ENCODE results near the gene SNX3.
A peak's percentile ranks its signal among the peaks of the same experiment; 100 is the strongest.
"Not testable (repeated sequence)": the region's sequence is repeated elsewhere in the genome, so short reads cannot be mapped to it uniquely, and the experiment has no call there.

SNX3 gene

GRCh38 chr6:108260809-108261569 lies at the start of gene SNX3:
Gene SNX3, minus strand, starts transcription at chr6:108261040. Its CDS starts 119 bp downstream, at chr6:108260921.
- peak; percentile 96 for DNase-seq

GRCh38 chr6:108309844-108310243 lies 49.0 kb upstream of the SNX3 start:
- no peak for DNase-seq

DNA sequence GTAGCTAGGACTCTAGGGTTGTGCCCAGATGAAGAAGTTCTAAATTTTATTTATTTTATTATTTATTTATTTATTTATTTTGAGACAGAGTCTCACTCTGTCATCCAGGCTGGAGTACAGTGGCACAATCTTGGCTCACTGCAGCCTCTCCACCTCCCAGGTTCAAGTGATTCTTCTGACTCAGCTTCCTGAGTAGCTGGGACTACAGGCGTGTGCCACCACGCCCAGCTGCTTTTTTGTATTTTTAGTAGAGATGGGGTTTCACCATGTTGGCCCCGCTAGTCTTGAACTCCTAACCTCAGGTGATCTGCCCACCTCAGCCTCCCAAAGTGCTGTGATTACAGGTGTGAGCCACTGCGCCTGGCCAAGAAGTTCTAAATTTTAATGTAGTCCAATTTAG lies 47.8 kb upstream of the SNX3 start:
- not testable (repeated sequence) for DNase-seq

GRCh38 chr6:108304646-108305045 lies 43.8 kb upstream of the SNX3 start:
- no peak for DNase-seq

DNA sequence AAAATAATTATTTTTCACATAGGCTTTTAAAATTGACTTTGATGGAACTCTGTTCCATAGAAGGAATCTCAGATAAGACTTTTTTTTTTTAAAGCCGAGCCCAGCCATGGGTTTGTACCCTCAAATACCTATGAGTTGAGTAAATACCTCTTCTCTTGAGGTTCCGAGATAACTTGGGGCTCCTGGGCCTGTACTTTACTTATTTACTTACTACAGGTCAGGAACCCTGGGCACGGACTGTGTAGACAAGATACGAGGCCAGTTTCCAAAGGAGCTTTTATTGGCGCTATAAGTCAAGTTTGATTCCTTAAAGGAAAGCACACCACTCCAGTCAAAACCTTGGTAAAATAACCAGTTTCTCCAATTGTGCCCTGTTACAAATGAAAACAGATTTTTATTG lies 41.5 kb upstream of the SNX3 start:
- DNase-seq, result no peak

DNA sequence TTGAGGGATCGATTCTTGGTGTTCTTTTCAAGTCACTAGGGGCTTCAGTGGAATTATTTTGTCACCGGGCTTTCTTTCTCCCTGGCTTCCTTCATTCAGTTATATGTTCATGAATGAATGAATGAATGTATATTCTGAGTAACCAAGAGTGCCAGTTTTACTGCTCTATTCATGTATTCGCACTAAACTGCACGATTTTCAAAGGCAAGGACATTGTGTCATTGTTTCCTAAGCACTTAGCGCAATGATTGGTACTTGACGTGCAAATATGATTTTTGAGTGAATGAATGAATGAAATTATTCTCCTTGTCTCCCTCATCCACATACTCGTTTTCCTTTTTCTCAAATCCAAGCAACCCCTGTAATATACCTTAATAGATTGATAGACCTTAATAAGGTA lies 34.8 kb upstream of the SNX3 start:
- no peak for DNase-seq

DNA sequence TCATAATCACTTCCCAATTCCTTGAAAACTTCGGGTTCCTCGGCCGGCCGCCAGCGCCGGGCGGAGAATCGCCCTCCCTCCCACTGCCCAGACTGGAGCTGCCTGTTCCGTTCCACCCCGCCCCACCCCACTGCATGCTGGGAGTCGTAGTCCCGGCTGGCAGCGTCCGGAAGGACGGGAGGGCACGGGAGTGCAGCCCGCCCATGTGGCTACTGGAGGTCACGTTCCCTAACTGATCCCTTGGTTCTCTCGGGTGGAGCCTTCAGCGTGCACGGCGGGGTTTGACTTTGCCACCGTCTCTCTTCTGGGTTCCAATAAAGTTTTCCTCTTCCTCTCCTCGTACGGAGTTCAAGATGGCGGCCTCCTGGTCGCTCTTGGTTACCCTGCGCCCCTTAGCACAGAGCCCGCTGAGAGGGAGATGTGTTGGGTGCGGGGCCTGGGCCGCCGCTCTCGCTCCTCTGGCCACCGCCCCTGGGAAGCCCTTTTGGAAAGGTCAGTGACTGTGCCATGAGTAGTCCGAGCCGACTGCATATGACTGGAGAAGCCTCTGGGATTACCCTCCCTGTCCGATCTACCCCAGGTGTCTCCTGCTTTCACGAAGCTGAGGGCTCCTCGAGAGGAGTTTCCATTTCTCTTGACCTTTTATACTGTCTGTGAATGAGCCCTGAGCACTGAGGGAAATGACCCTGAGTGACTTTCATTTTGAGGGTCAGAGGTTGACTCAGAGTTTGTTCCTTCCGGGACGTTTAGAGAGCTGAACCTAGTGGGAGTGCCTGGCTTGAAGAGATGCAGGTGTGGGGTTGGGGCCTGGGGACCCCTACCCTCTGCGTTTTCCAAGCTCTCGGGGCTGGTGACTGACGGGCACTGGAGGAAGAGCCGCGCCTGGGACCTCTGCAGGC lies 34.1 kb upstream of the SNX3 start, which contains the start of gene AFG1L:
Gene AFG1L (plus strand): TSS at position 328 of the 899 bp plus-strand sequence. CDS start 26 bp downstream, at position 354.
- DNase-seq, result peak; percentile 88

DNA sequence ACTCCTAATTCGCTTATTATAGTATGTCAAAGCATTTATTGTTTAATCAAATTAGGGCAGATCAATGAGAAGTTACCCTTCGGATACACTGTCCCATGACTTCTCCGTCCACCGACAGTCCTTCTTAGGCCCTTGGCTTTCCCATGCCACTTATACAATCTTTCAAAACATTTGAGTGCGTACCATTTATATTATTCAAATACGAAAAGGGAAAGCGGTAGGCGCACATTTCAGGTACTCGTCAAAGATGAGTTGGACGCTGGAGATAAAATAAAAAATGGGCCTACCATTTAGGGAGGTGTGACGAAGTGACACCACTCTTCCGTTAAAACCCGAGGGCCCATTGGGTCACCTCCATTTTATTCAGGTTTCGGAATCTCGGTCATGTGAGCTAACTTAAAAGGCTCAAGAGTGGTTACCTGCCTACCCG lies 33.5 kb upstream of the SNX3 start:
- DNase-seq, result no peak

GRCh38 chr6:108293527-108294296 lies 32.9 kb upstream of the SNX3 start:
- DNase-seq, result no peak

GRCh38 chr6:108292561-108292960 lies 31.7 kb upstream of the SNX3 start:
- DNase-seq, result not testable (repeated sequence)

DNA sequence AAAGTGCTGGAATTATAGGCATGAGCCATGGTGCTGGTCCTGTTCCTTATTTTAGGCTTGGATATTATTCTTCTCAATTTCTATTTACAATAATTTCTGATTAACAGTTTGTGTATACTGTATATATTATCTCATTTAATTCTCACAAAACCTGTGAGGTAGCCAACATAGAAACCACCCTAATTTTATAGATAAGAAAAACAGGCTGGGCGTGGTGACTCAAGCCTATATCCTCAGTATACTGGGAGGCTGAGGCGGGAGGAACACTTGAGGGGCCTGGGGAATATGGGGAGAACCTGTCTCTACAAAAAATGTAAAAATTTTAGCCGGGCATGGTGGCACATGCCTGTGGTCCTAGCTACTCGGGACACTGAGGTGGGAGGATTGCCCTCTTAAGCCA lies 30.3 kb upstream of the SNX3 start:
- no peak for DNase-seq

DNA sequence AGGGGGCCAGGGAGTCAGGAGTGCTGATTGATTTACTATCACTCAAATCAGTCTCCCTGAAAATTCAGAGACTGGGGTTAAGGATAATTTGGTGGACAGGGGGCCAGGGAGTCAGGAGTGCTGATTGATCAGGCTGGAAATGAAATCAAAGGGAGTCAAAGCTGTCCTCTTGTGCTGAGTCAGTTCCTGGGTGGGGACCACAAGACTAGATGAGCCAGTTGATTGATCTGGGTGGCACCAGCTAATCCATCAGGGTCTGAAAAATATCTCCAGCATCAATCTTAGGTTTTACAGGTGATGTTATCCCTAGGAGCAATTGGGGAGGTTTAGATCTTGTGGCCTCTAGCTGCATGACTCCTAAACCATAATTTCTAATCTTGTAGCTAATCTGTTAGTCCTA lies 27.9 kb upstream of the SNX3 start:
- DNase-seq, result no peak

- no peak for DNase-seq
Observed at GRCh38 chr6:108287373-108287772, 26.5 kb upstream of the SNX3 start.

DNA sequence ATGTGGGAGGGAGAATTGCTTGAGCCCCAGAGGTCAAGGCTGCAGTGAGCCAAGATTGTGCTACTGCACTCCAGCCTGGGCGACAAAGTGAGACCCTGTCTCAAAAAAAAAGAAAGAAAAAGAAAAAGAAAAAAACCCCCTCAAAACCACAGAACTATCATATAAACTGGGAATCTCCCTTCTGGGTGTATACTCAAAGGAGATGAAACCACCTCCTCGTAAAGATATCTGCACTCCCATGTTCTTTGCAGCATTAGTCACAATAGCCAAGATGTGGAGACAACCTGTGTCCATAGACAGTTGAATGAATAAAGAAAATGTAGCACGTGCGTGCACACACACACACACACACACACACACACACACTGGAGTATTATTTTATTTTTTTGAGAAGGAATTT lies 25.5 kb upstream of the SNX3 start:
- DNase-seq, result no peak

- no peak for DNase-seq
Observed at GRCh38 chr6:108285381-108285780, 24.5 kb upstream of the SNX3 start.

- no peak for DNase-seq
Observed at GRCh38 chr6:108277831-108278230, 17.0 kb upstream of the SNX3 start.

- no peak for DNase-seq
Observed at GRCh38 chr6:108277295-108277694, 16.5 kb upstream of the SNX3 start.

- no peak for DNase-seq
Observed at GRCh38 chr6:108275976-108276375, 15.1 kb upstream of the SNX3 start.

DNA sequence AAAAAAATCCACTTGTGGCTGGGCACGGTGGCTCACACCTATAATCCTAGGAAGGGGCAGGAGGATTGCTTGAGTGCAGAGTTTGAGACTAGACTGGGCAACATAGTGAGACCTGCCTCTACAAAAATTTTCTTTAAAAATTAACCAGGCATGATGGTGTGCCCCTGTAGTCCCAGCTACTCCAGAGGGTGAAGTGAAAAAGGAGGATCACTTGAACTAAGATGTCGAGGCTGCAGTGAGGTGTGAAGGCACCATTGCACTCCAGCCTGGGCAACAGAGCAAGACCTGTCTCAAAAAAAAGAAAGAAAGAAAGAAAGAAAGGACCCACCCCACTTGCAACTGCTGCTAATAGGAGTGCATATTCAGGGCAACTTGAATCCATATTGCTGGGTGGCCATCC lies 13.7 kb upstream of the SNX3 start:
- DNase-seq, result no peak

- not testable (repeated sequence) for DNase-seq
Observed at GRCh38 chr6:108269955-108270354, 9.1 kb upstream of the SNX3 start.

- no peak for DNase-seq
Observed at GRCh38 chr6:108268845-108269244, 8.0 kb upstream of the SNX3 start.

DNA sequence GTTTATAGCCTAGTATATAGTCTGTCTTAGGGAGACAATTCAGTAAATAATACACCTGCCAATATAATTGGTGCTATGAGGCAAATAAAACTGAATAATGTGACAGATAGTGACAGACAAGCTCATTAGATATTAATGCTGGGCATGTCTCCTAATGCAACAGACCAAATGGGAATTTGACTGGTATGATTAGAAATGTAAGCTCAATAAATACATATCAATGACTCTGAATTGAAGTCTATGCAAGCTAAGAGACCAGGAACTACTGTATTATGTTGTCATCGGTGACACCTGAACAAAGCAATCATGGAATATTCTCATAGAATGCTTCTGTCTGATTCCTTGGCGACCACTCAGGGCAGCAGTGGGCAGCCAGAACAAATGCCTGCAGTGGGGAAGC lies 2.5 kb upstream of the SNX3 start:
- DNase-seq, result no peak
